ENCODE results near the gene FNDC3B. TPM values are rescaled to one million over a fixed set of nuclear protein-coding genes. Genes with fewer than 3 reads are reported as not detected.
A peak's percentile ranks its signal among the peaks of the same experiment; 100 is the strongest.

Gene FNDC3B
- total and polyA plus RNA-seq, 9 of the 15 experiments (the other 6 are each of a cell fraction or from before 2014, with no cell fraction given), result 7.0 to 35.8 (median 16.2) TPM

DNA sequence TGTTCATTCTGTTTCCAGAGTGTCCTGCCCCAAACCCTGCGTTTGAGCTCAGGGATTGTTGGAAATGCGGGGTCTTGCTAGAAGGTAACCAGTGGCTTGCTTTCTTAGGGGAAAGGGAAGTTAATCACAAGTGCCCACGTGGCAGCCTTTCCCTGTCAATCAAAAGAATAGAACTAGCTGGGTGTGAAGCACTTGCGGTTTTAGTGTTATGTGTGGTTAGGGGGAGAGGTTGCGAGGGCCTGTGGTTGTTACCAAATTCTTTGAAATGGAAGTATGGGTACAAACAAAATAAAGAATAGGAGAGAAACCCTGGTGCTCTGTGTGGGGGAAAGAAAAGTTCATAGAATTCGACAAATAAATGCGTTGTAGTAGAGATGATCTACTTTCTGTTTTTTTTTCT lies 67.6 kb downstream of the FNDC3B start (continued):
- TF ChIP-seq CBFB (CRISPR knock-in tag; IDR thresholded peaks at IDR 0.05) (peak; percentile 77; the same call in 1 of the 2 replicates), MTF1 (CRISPR knock-in tag; IDR thresholded peaks at IDR 0.05; ENCODE audit: borderline replicate concordance) (no peak), GTF2E2 (tag; IDR thresholded peaks at IDR 0.05) (0 out of 2 replicates have a peak, but pooled peaks have one; percentile 40), EP400 (IDR thresholded peaks at IDR 0.05) (peak; percentile 49), ZNF444 (CRISPR knock-in tag; IDR thresholded peaks at IDR 0.05) (0 out of 2 replicates have a peak, but pooled peaks have one; percentile 15), EZH2 (IDR thresholded peaks at IDR 0.05; ENCODE audit: borderline replicate concordance, low read depth, low read length) (no peak), TAL1 (IDR thresholded peaks at IDR 0.05) (0 out of 2 replicates have a peak, but pooled peaks have one; percentile 3), ATF1 (CRISPR knock-in tag; IDR thresholded peaks at IDR 0.05) (no peak), ATF1 (tag; IDR thresholded peaks at IDR 0.05) (0 out of 2 replicates have a peak, but pooled peaks have one; percentile 19), CREM (IDR thresholded peaks at IDR 0.05; ENCODE audit: low read depth) (0 out of 2 replicates have a peak, but pooled peaks have one; percentile 13), ESRRA (IDR thresholded peaks at IDR 0.05; ENCODE audit: borderline replicate concordance, low read depth) (peak; percentile 97; the same call in 1 of the 2 replicates), YBX1 (IDR thresholded peaks at IDR 0.05) (no peak), ATF7 (IDR thresholded peaks at IDR 0.05) (peak; percentile 23; the same call in 1 of the 2 replicates), MEIS2 (IDR thresholded peaks at IDR 0.05; ENCODE audit: partially characterized antibody) (peak; percentile 91), MTA3 (IDR thresholded peaks at IDR 0.05; ENCODE audit: borderline replicate concordance) (no peak), DPF2 (IDR thresholded peaks at IDR 0.05) (peak; percentile 44; the same call in 1 of the 2 replicates), ZNF184 (CRISPR knock-in tag; IDR thresholded peaks at IDR 0.05) (no peak), SOX6 (IDR thresholded peaks at IDR 0.05) (peak; percentile 66), KDM1A (IDR thresholded peaks at IDR 0.05) (peak in 1 of 2 experiments; percentile 62; a peak in 2 of 4 replicates), KLF16 (IDR thresholded peaks at IDR 0.05) (peak; percentile 29; the same call in 1 of the 2 replicates), NFE2L1 (tag; IDR thresholded peaks at IDR 0.05; ENCODE audit: borderline replicate concordance, low read depth) (no peak), NFE2 (IDR thresholded peaks at IDR 0.05; ENCODE audit: low read depth) (no peak)
- TF ChIP-seq, protein P1, sequence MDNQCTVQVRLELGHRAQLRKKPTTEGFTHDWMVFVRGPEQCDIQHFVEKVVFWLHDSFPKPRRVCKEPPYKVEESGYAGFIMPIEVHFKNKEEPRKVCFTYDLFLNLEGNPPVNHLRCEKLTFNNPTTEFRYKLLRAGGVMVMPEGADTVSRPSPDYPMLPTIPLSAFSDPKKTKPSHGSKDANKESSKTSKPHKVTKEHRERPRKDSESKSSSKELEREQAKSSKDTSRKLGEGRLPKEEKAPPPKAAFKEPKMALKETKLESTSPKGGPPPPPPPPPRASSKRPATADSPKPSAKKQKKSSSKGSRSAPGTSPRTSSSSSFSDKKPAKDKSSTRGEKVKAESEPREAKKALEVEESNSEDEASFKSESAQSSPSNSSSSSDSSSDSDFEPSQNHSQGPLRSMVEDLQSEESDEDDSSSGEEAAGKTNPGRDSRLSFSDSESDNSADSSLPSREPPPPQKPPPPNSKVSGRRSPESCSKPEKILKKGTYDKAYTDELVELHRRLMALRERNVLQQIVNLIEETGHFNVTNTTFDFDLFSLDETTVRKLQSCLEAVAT (IDR thresholded peaks at IDR 0.05), result peak in 1 of 2 experiments; percentile 96; a peak in 2 of 4 replicates
- TF ChIP-seq, protein P2, sequence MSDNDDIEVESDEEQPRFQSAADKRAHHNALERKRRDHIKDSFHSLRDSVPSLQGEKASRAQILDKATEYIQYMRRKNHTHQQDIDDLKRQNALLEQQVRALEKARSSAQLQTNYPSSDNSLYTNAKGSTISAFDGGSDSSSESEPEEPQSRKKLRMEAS (CRISPR knock-in tag; IDR thresholded peaks at IDR 0.05), result peak; percentile 75
- TF ChIP-seq, protein P3, sequence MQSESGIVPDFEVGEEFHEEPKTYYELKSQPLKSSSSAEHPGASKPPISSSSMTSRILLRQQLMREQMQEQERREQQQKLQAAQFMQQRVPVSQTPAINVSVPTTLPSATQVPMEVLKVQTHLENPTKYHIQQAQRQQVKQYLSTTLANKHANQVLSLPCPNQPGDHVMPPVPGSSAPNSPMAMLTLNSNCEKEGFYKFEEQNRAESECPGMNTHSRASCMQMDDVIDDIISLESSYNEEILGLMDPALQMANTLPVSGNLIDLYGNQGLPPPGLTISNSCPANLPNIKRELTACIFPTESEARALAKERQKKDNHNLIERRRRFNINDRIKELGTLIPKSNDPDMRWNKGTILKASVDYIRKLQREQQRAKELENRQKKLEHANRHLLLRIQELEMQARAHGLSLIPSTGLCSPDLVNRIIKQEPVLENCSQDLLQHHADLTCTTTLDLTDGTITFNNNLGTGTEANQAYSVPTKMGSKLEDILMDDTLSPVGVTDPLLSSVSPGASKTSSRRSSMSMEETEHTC (IDR thresholded peaks at IDR 0.05), result peak; percentile 65; the same call in 1 of the 2 replicates
- TF ChIP-seq, protein P4, sequence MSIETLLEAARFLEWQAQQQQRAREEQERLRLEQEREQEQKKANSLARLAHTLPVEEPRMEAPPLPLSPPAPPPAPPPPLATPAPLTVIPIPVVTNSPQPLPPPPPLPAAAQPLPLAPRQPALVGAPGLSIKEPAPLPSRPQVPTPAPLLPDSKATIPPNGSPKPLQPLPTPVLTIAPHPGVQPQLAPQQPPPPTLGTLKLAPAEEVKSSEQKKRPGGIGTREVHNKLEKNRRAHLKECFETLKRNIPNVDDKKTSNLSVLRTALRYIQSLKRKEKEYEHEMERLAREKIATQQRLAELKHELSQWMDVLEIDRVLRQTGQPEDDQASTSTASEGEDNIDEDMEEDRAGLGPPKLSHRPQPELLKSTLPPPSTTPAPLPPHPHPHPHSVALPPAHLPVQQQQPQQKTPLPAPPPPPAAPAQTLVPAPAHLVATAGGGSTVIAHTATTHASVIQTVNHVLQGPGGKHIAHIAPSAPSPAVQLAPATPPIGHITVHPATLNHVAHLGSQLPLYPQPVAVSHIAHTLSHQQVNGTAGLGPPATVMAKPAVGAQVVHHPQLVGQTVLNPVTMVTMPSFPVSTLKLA (conservative IDR thresholded peaks at IDR 0.05), result peak; percentile 83 to 84
- TF ChIP-seq, protein P5, sequence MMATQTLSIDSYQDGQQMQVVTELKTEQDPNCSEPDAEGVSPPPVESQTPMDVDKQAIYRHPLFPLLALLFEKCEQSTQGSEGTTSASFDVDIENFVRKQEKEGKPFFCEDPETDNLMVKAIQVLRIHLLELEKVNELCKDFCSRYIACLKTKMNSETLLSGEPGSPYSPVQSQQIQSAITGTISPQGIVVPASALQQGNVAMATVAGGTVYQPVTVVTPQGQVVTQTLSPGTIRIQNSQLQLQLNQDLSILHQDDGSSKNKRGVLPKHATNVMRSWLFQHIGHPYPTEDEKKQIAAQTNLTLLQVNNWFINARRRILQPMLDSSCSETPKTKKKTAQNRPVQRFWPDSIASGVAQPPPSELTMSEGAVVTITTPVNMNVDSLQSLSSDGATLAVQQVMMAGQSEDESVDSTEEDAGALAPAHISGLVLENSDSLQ (IDR thresholded peaks at IDR 0.05), result peak; percentile 98
